Esophagus (tissue), 2 donors: ENCODE measurements around the gene WDR70. TPM values are rescaled to one million over a fixed set of nuclear protein-coding genes. Genes with fewer than 3 reads are reported as not detected.

ENCODE experiments used
- H3K27ac ChIP-seq, 2 donors: one replicate each; pipeline ENCODE4 v1.5.1; 2013; ENCODE audit warnings: low read depth in 2 of 2, mild to moderate bottlenecking in 2 of 2, inconsistent platforms in 1 of 2, low read length in 1 of 2, moderate library complexity in 1 of 2
- H3K27me3 ChIP-seq, 2 donors: one replicate each; pipeline ENCODE4 v1.6.1; 2013; ENCODE audit warnings: low read length in 2 of 2, control low read depth in 1 of 2, mild to moderate bottlenecking in 1 of 2; ENCODE audit not compliant: insufficient read depth in 2 of 2, control insufficient read depth in 1 of 2
- H3K36me3 ChIP-seq, 2 donors: one replicate each; pipeline ENCODE4 v1.6.1; 2013; ENCODE audit warnings: low read length in 1 of 2; ENCODE audit not compliant: control insufficient read depth in 2 of 2, insufficient read depth in 2 of 2
- H3K4me1 ChIP-seq, 2 donors: one replicate each; pipeline ENCODE4 v1.6.1; 2013; ENCODE audit warnings: low read length in 1 of 2; ENCODE audit not compliant: control insufficient read depth in 2 of 2, insufficient read depth in 2 of 2
- H3K4me3 ChIP-seq, 2 donors: one replicate each; pipeline ENCODE4 v1.5.1; 2013; ENCODE audit warnings: low read length in 2 of 2, mild to moderate bottlenecking in 2 of 2, low read depth in 1 of 2, moderate library complexity in 1 of 2
- H3K9me3 ChIP-seq, 2 donors: one replicate each; pipeline ENCODE4 v1.6.1; 2013; ENCODE audit warnings: mild to moderate bottlenecking in 2 of 2, low read depth in 1 of 2, low read length in 1 of 2, moderate library complexity in 1 of 2; ENCODE audit not compliant: control insufficient read depth in 2 of 2, insufficient read depth in 1 of 2
- WGBS, 2 donors: extraction: QIAGEN DNeasy Blood & Tissue Kit; methylation state at CpG; one replicate each; pipeline ENCODE4 v1.1.7; 2013; 5-methylcytosine and 5-hydroxymethylcytosine counted together
- polyA plus RNA-seq, 2 donors: library from polyadenylated mRNA; stranded (reverse); fragments of 200-250 nt; gene quantifications; one replicate each; pipeline ENCODE4 v1.2.3, GENCODE V29; 2013
- donor health status: healthy with polysubstance abuse.
- donor health status: Bipolar disorder and iron deficiency.

Gene WDR70
- polyA plus RNA-seq, 2 donors = 13.9 to 14.3 TPM

- Histone ChIP-seq H3K27me3 (no peaks in the 10 kb centered on the region), H3K9me3 (no peaks in the 10 kb centered on the region), H3K36me3 (peaks cover 0 to 7% of the 10 kb centered on the region in 2 donors), H3K4me3 (no peak overlapping the region), H3K4me1 (no peaks in the 10 kb centered on the region), H3K27ac (no peak overlapping the region)
- WGBS, 2 donors = 94% methylated on average over 2 of the region's 2 CpGs
These were observed 346.1 kb downstream of the WDR70 start for GRCh38 chr5:37725185-37725584.

GRCh38 chr5:37727238-37727637 is 348.1 kb downstream of the WDR70 start:
- Histone ChIP-seq H3K9me3 (no peaks in the 10 kb centered on the region), H3K36me3 (peaks cover 4% of the 10 kb centered on the region in 2 donors)
- 94% methylated on average over 3 of the region's 3 CpGs for WGBS, 2 donors

GRCh38 chr5:37730896-37731455 is 351.9 kb downstream of the WDR70 start:
- H3K9me3 ChIP-seq = no peaks in the 10 kb centered on the region
- H3K4me3 ChIP-seq = no peak overlapping the region
- 85 to 88% methylated on average over 3 of the region's 3 CpGs for WGBS, 2 donors
- H3K27me3 ChIP-seq = no peaks in the 10 kb centered on the region
- no peak overlapping the region for H3K27ac ChIP-seq
- H3K4me1 ChIP-seq = no peaks in the 10 kb centered on the region
- H3K36me3 ChIP-seq = peaks cover 4% of the 10 kb centered on the region in 2 donors

More at GRCh38 chr5:37727238-37727637, 348.1 kb downstream of the WDR70 start:
- H3K27me3 ChIP-seq = no peaks in the 10 kb centered on the region
- no peak overlapping the region for H3K27ac ChIP-seq
- H3K4me3 ChIP-seq = no peak overlapping the region
- H3K4me1 ChIP-seq = no peaks in the 10 kb centered on the region

GRCh38 chr5:37734114-37734513 is 355.0 kb downstream of the WDR70 start:
- no peaks in the 10 kb centered on the region for H3K4me1 ChIP-seq
- H3K9me3 ChIP-seq = no peaks in the 10 kb centered on the region
- peaks cover 0 to 4% of the 10 kb centered on the region in 2 donors for H3K36me3 ChIP-seq
- WGBS, 2 donors = 0% methylated on average over 1 of the region's 1 CpG
- no peak overlapping the region for H3K27ac ChIP-seq
- H3K4me3 ChIP-seq = no peak overlapping the region
- no peaks in the 10 kb centered on the region for H3K27me3 ChIP-seq

- Histone ChIP-seq H3K36me3 (peaks cover 0 to 3% of the 10 kb centered on the region in 2 donors), H3K27ac (no peak overlapping the region), H3K4me1 (no peaks in the 10 kb centered on the region), H3K9me3 (no peaks in the 10 kb centered on the region), H3K27me3 (no peaks in the 10 kb centered on the region), H3K4me3 (no peak overlapping the region)
- WGBS, 2 donors = 59 to 63% methylated on average over 4 of the region's 4 CpGs
These were observed 356.7 kb downstream of the WDR70 start for GRCh38 chr5:37735649-37736347.

- peaks cover 0 to 2% of the 10 kb centered on the region in 2 donors for H3K36me3 ChIP-seq
- H3K4me3 ChIP-seq = no peak overlapping the region
- no peak overlapping the region for H3K27ac ChIP-seq
- no peaks in the 10 kb centered on the region for H3K9me3 ChIP-seq
- 87 to 94% methylated on average over 2 of the region's 2 CpGs for whole genome bisulfite sequencing, 2 donors
- H3K27me3 ChIP-seq = no peaks in the 10 kb centered on the region
- H3K4me1 ChIP-seq = no peaks in the 10 kb centered on the region
These were observed 357.3 kb downstream of the WDR70 start for GRCh38 chr5:37736397-37736796.

GRCh38 chr5:37737326-37738056 is 358.4 kb downstream of the WDR70 start:
- no peaks in the 10 kb centered on the region for H3K27me3 ChIP-seq
- WGBS, 2 donors = 94 to 95% methylated on average over 4 of the region's 4 CpGs
- H3K4me3 ChIP-seq = no peak overlapping the region
- H3K4me1 ChIP-seq = no peaks in the 10 kb centered on the region
- peaks cover 0 to 3% of the 10 kb centered on the region in 2 donors for H3K36me3 ChIP-seq
- no peak overlapping the region for H3K27ac ChIP-seq
- no peaks in the 10 kb centered on the region for H3K9me3 ChIP-seq

- Histone ChIP-seq H3K36me3 (peaks cover 0 to 5% of the 10 kb centered on the region in 2 donors), H3K4me3 (no peak overlapping the region), H3K27me3 (no peaks in the 10 kb centered on the region), H3K27ac (no peak overlapping the region), H3K9me3 (no peaks in the 10 kb centered on the region), H3K4me1 (no peaks in the 10 kb centered on the region)
- 49 to 53% methylated on average over 4 of the region's 4 CpGs for whole genome bisulfite sequencing, 2 donors
These were observed 359.1 kb downstream of the WDR70 start for GRCh38 chr5:37738057-37738691.

GRCh38 chr5:37738865-37739488 is 359.9 kb downstream of the WDR70 start:
- 75 to 77% methylated on average over 5 of the region's 5 CpGs for WGBS, 2 donors
- no peaks in the 10 kb centered on the region for H3K27me3 ChIP-seq
- H3K9me3 ChIP-seq = no peaks in the 10 kb centered on the region
- peaks cover 0 to 9% of the 10 kb centered on the region in 2 donors for H3K36me3 ChIP-seq
- no peak overlapping the region for H3K4me3 ChIP-seq
- H3K27ac ChIP-seq = no peak overlapping the region
- H3K4me1 ChIP-seq = no peaks in the 10 kb centered on the region
